Measurements from ENCODE around the gene IGF2BP2.

The IGF2BP2 gene

GRCh38 chr3:185837414-185837813, 12.6 kb upstream of the IGF2BP2 start:
- no peak for DNase-seq (ENCODE audit: low spot score)

GRCh38 chr3:185831990-185832389, 7.1 kb upstream of the IGF2BP2 start:
- DNase-seq (ENCODE audit: low spot score) = no peak

GRCh38 chr3:185831195-185831594, 6.4 kb upstream of the IGF2BP2 start:
- no peak for DNase-seq (ENCODE audit: low spot score)

- DNase-seq (ENCODE audit: low spot score) = no peak
These were observed 5.4 kb upstream of the IGF2BP2 start for GRCh38 chr3:185830018-185830797.

- DNase-seq (ENCODE audit: low spot score) = no peak
These were observed 3.9 kb upstream of the IGF2BP2 start for GRCh38 chr3:185828755-185829154.

- DNase-seq (ENCODE audit: low spot score) = no peak
These were observed 2.9 kb upstream of the IGF2BP2 start for GRCh38 chr3:185827595-185828344.

GRCh38 chr3:185825639-185826481, 1.0 kb upstream of the IGF2BP2 start:
- peak; percentile 44 for DNase-seq (ENCODE audit: low spot score)

- peak; percentile 42 for DNase-seq (ENCODE audit: low spot score)
These were observed 514 bp downstream of the IGF2BP2 start for GRCh38 chr3:185824051-185825005.

- DNase-seq (ENCODE audit: low spot score) = peak; percentile 50
These were observed 1.5 kb downstream of the IGF2BP2 start for GRCh38 chr3:185823078-185824044.

GRCh38 chr3:185822221-185823000, 2.4 kb downstream of the IGF2BP2 start:
- DNase-seq (ENCODE audit: low spot score) = peak; percentile 53

- DNase-seq (ENCODE audit: low spot score) = peak; percentile 36
These were observed 3.7 kb downstream of the IGF2BP2 start for GRCh38 chr3:185820973-185821758.

GRCh38 chr3:185818267-185818875, 6.5 kb downstream of the IGF2BP2 start:
- DNase-seq (ENCODE audit: low spot score) = no peak

- DNase-seq (ENCODE audit: low spot score) = peak; percentile 59
These were observed 9.2 kb downstream of the IGF2BP2 start for GRCh38 chr3:185815391-185816282.

GRCh38 chr3:185813691-185814215, 11.1 kb downstream of the IGF2BP2 start:
- peak; percentile 53 for DNase-seq (ENCODE audit: low spot score)

GRCh38 chr3:185813205-185813604, 11.6 kb downstream of the IGF2BP2 start:
- DNase-seq (ENCODE audit: low spot score) = no peak

- DNase-seq (ENCODE audit: low spot score) = no peak
These were observed 17.3 kb downstream of the IGF2BP2 start for GRCh38 chr3:185807445-185808068.
